H9 (cell line): ENCODE results near the gene FGD5. TPM values are rescaled to one million over a fixed set of nuclear protein-coding genes. Genes with fewer than 3 reads are reported as not detected.

ENCODE experiments used
- DNase-seq: peaks from one replicate; pipeline ENCODE4 v3.0.0-alpha.2; 2017
- H2AFZ ChIP-seq: one replicate; pipeline ENCODE4 v1.6.1; 2013; ENCODE audit warnings: mild to moderate bottlenecking, low read length, control low read depth, moderate library complexity
- H2AK5ac ChIP-seq: 2 replicates; pipeline ENCODE4 v1.6.1; 2013; ENCODE audit warnings: low read length, control low read depth, mixed read lengths; ENCODE audit not compliant: insufficient read length
- H2BK120ac ChIP-seq: one replicate; pipeline ENCODE4 v1.6.1; 2013; ENCODE audit warnings: low read depth, mild to moderate bottlenecking, low read length, control low read depth, inconsistent platforms; ENCODE audit not compliant: poor library complexity, severe bottlenecking
- H2BK12ac ChIP-seq: 2 replicates; pipeline ENCODE4 v1.6.1; 2013; ENCODE audit warnings: low read length, control low read depth, mixed read lengths, low read depth; ENCODE audit not compliant: insufficient read length
- H2BK15ac ChIP-seq: 2 replicates; pipeline ENCODE4 v1.6.1; 2013; ENCODE audit warnings: low read depth, low read length, control low read depth
- H2BK20ac ChIP-seq: one replicate; pipeline ENCODE4 v1.6.1; 2013; ENCODE audit warnings: low read depth, mild to moderate bottlenecking, low read length, control low read depth, inconsistent platforms; ENCODE audit not compliant: poor library complexity, severe bottlenecking
- H2BK5ac ChIP-seq: 2 replicates; pipeline ENCODE4 v1.6.1; 2013; ENCODE audit warnings: low read length, control low read depth, mixed read lengths; ENCODE audit not compliant: insufficient read length
- H3K14ac ChIP-seq: 2 replicates; pipeline ENCODE4 v1.6.1; 2013; ENCODE audit warnings: low read length, control low read depth; ENCODE audit not compliant: insufficient read depth
- H3K18ac ChIP-seq: 2 replicates; pipeline ENCODE4 v1.6.1; 2013; ENCODE audit warnings: low read depth, mild to moderate bottlenecking, mixed read lengths, low read length, control low read depth; ENCODE audit not compliant: insufficient read length
- H3K23ac ChIP-seq: 2 replicates; pipeline ENCODE4 v1.6.1; 2013; ENCODE audit warnings: low read length, control low read depth, mixed read lengths, low read depth; ENCODE audit not compliant: insufficient read length
- H3K23me2 ChIP-seq: 2 replicates; pipeline ENCODE4 v1.6.1; 2013; ENCODE audit warnings: low read depth, mild to moderate bottlenecking, mixed read lengths, low read length, control low read depth; ENCODE audit not compliant: insufficient read length, poor library complexity, severe bottlenecking
- H3K27ac ChIP-seq: 2 replicates; pipeline ENCODE4 v1.5.1; 2013; ENCODE audit warnings: low read length, control low read depth, mixed read lengths, low read depth; ENCODE audit not compliant: insufficient read length
- H3K27me3 ChIP-seq: 2 replicates; pipeline ENCODE4 v1.6.1; 2013; ENCODE audit warnings: low read length, control low read depth, inconsistent platforms; ENCODE audit not compliant: insufficient read depth
- H3K4ac ChIP-seq: 2 replicates; pipeline ENCODE4 v1.6.1; 2013; ENCODE audit warnings: low read depth, mild to moderate bottlenecking, control low read depth, inconsistent platforms, low read length, moderate library complexity
- H3K4me1 ChIP-seq: 2 replicates; pipeline ENCODE4 v1.6.1; 2013; ENCODE audit warnings: low read length, control low read depth, inconsistent platforms; ENCODE audit not compliant: insufficient read depth
- H3K4me2 ChIP-seq: 2 replicates; pipeline ENCODE4 v1.6.1; 2013; ENCODE audit warnings: low read length, control low read depth, mixed read lengths; ENCODE audit not compliant: insufficient read length, insufficient read depth
- H3K56ac ChIP-seq: 2 replicates; pipeline ENCODE4 v1.6.1; 2013; ENCODE audit warnings: low read depth, mild to moderate bottlenecking, mixed read lengths, low read length, control low read depth; ENCODE audit not compliant: insufficient read length
- H3K79me1 ChIP-seq: 2 replicates; pipeline ENCODE4 v1.6.1; 2013; ENCODE audit warnings: low read depth, mild to moderate bottlenecking, moderate library complexity, low read length, control low read depth, inconsistent platforms; ENCODE audit not compliant: insufficient read depth, poor library complexity, severe bottlenecking
- H3K79me2 ChIP-seq: 2 replicates; pipeline ENCODE4 v1.6.1; 2013; ENCODE audit warnings: low read length, control low read depth, inconsistent platforms; ENCODE audit not compliant: insufficient read depth
- H3K9ac ChIP-seq: 2 replicates; pipeline ENCODE4 v1.6.1; 2013; ENCODE audit warnings: low read length, control low read depth, mixed read lengths; ENCODE audit not compliant: insufficient read length; ENCODE audit errors: extremely low read depth
- H3K9me3 ChIP-seq: one replicate; pipeline ENCODE4 v1.6.1; 2013; ENCODE audit warnings: low read depth, low read length, inconsistent platforms; ENCODE audit not compliant: control insufficient read depth
- H3T11ph ChIP-seq: one replicate; pipeline ENCODE4 v1.6.1; 2013; ENCODE audit warnings: mild to moderate bottlenecking, low read length, control low read depth, inconsistent platforms
- H4K20me1 ChIP-seq: one replicate; pipeline ENCODE4 v1.6.1; 2013; ENCODE audit not compliant: control insufficient read depth, insufficient read length, insufficient read depth
- H4K5ac ChIP-seq: 2 replicates; pipeline ENCODE4 v1.6.1; 2013; ENCODE audit warnings: low read depth, mild to moderate bottlenecking, mixed read lengths, low read length, control low read depth; ENCODE audit not compliant: insufficient read length
- H4K8ac ChIP-seq: replicated peaks from 2 replicates; pipeline ENCODE4 v1.6.1; 2013; ENCODE audit warnings: low read length, control low read depth, mixed read lengths, low read depth; ENCODE audit not compliant: insufficient read length
- H4K91ac ChIP-seq: 2 replicates; pipeline ENCODE4 v1.6.1; 2013; ENCODE audit warnings: low read depth, mild to moderate bottlenecking, moderate library complexity, mixed read lengths, low read length, control low read depth; ENCODE audit not compliant: insufficient read length
- H3K27ac Mint-ChIP-seq, 3 experiments: 2 replicates in 2 of 3; 3 replicates in 1 of 3; pipeline ENCODE4 v1.8.0; 2020 to 2021; ENCODE audit warnings: mixed read lengths in 3 of 3, mild to moderate bottlenecking in 1 of 3, moderate library complexity in 1 of 3
- H3K27me3 Mint-ChIP-seq: 2 replicates; pipeline ENCODE4 v1.8.0; 2021; ENCODE audit warnings: low read depth, mild to moderate bottlenecking, moderate library complexity, mixed read lengths
- H3K36me3 Mint-ChIP-seq, 3 experiments: 2 replicates in 2 of 3; 3 replicates in 1 of 3; pipeline ENCODE4 v1.8.0; 2020 to 2021; ENCODE audit warnings: low read depth in 3 of 3, mixed read lengths in 3 of 3; ENCODE audit not compliant: insufficient read depth in 1 of 3
- H3K4me1 Mint-ChIP-seq, 2 experiments: 2 replicates each; pipeline ENCODE4 v1.8.0; 2020; ENCODE audit warnings: mixed read lengths in 2 of 2
- H3K4me3 Mint-ChIP-seq, 2 experiments: 2 replicates in 1 of 2; 3 replicates in 1 of 2; pipeline ENCODE4 v1.8.0; 2020 to 2021; ENCODE audit warnings: mild to moderate bottlenecking in 2 of 2, mixed read lengths in 2 of 2, moderate library complexity in 1 of 2
- H3K9me3 Mint-ChIP-seq, 2 experiments: 2 replicates in 1 of 2; 3 replicates in 1 of 2; pipeline ENCODE4 v1.8.0; 2020; ENCODE audit warnings: mild to moderate bottlenecking in 2 of 2, mixed read lengths in 2 of 2, moderate library complexity in 1 of 2
- CTCF ChIP-seq: fragments of 200-600 bp; sonication (generic); conservative IDR thresholded peaks from 3 replicates; pipeline ENCODE4 v1.8.0; 2021; ENCODE audit warnings: antibody characterized with exemption, mild to moderate bottlenecking
- WGBS: extraction: QIAGEN DNeasy Blood & Tissue Kit; methylation state at CpG from one replicate; pipeline ENCODE4 v1.1.7; 2013; ENCODE audit warnings: missing lambda C conversion rate, low lambda C conversion rate, mixed read lengths; ENCODE audit not compliant: insufficient read length; ENCODE audit errors: extremely low coverage; 5-methylcytosine and 5-hydroxymethylcytosine counted together
- total RNA-seq: library from RNA; stranded (reverse); gene quantifications from 2 replicates; pipeline ENCODE4 v1.2.1, GENCODE V29; 2021

Gene FGD5
- total RNA-seq, 1 experiment from 2014 or later = 7.8 TPM

GRCh38 chr3:14837186-14837877 is 18.6 kb downstream of the FGD5 start:
- Histone ChIP-seq H3K23ac (no peak overlapping the region), H3K14ac (peak overlapping the region; percentile 11; the same call in 1 of the 2 replicates), H3K79me1 (no peaks in the 10 kb centered on the region), H4K91ac (no peak overlapping the region), H3K79me2 (no peaks in the 10 kb centered on the region), H3K9me3 (no peaks in the 10 kb centered on the region), H3K23me2 (no peaks in the 10 kb centered on the region), H3T11ph (no peak overlapping the region), H3K4me1 (peaks cover 2% of the 10 kb centered on the region; the same call in 1 of the 2 replicates), H3K4ac (no peak overlapping the region), H3K4me2 (no peak overlapping the region), H3K9ac (no peak overlapping the region), H4K5ac (no peak overlapping the region), H2BK15ac (no peak overlapping the region), H4K20me1 (no peaks in the 10 kb centered on the region), H4K8ac (no peak overlapping the region), H2AFZ (no peak overlapping the region), H3K18ac (no peak overlapping the region), H2BK5ac (no peak overlapping the region), H2BK120ac (no peak overlapping the region), H2BK12ac (no peak overlapping the region), H3K27ac (no peak overlapping the region), H3K27me3 (no peaks in the 10 kb centered on the region), H2AK5ac (no peak overlapping the region), H3K56ac (no peak overlapping the region), H2BK20ac (no peak overlapping the region)
- peaks cover 4% of the 10 kb centered on the region for H3K27me3 Mint-ChIP-seq
- TF ChIP-seq CTCF = no peak
- H3K9me3 Mint-ChIP-seq = no peaks in the 10 kb centered on the region
- H3K27ac Mint-ChIP-seq = no peak overlapping the region; a peak in 2 of 7 replicates
- no CpG with 5 or more reads among the region's 15 CpGs for WGBS
- DNase-seq = no peak
- H3K36me3 Mint-ChIP-seq = no peaks in the 10 kb centered on the region
- H3K4me3 Mint-ChIP-seq = no peak overlapping the region; a peak in 1 of 5 replicates
- peaks cover 25 to 38% of the 10 kb centered on the region in 2 experiments for H3K4me1 Mint-ChIP-seq
